GM12878 (cell line): ENCODE data around the gene PPM1J. TPM values are rescaled to one million over a fixed set of nuclear protein-coding genes. Genes with fewer than 3 reads are reported as not detected.

Experiments used
- ATAC-seq: fragments of 200-7000 bp; cut with Tn5 transposase; 3 replicates; pipeline ENCODE4 v1.9.1; 2020; ENCODE audit warnings: mild to moderate bottlenecking, moderate library complexity
- BruUV-seq: library from RNA; stranded (reverse); fragments of 400-500 nt; replicated peaks from 2 replicates; lab custom pipeline; 2021; lab: Mats Ljungman, UMichigan
- CTCF ChIA-PET: fragments of 300-600 bp; sonication (Branson Sonifier 250); formaldehyde crosslinking; extraction: SDS; loops from one replicate; lab custom pipeline; 2021; ENCODE audit warnings: inconsistent platforms; lab: Yijun Ruan, JAX
- POLR2A ChIA-PET: fragments of 350-600 bp; formaldehyde crosslinking; extraction: SDS; loops from one replicate; lab custom pipeline; 2021; ENCODE audit warnings: inconsistent platforms; lab: Charles Lee
- RAD21 ChIA-PET: fragments of 300-600 bp; sonication (Branson Sonifier 250); formaldehyde crosslinking; loops from one replicate; lab custom pipeline; 2023; ENCODE audit warnings: antibody characterized with exemption; ENCODE audit not compliant: unreplicated experiment; lab: Charles Lee
- SMC1A ChIA-PET: fragments of 300-600 bp; sonication (Branson Sonifier 250); formaldehyde crosslinking; loops from one replicate; lab custom pipeline; 2023; ENCODE audit not compliant: unreplicated experiment, uncharacterized antibody; lab: Charles Lee
- DNase-seq: peaks from one replicate; pipeline ENCODE4 v3.0.0-alpha.2; 2011; ENCODE audit warnings: low read depth, low spot score
- FAIRE-seq: peaks from 3 replicates; lab custom pipeline; 2011; peaks lifted over from hg19 to GRCh38; lab: Jason Lieb, UNC
- H2AFZ ChIP-seq: 2 replicates; pipeline ENCODE4 v1.6.0; 2011; ENCODE audit warnings: low read depth, low read length, control low read depth; ENCODE audit not compliant: control insufficient read depth
- H3K27ac ChIP-seq: 2 replicates; pipeline ENCODE4 v1.5.1; 2011; ENCODE audit warnings: control low read depth; ENCODE audit not compliant: control insufficient read depth, insufficient read depth
- H3K27me3 ChIP-seq, 2 experiments: replicated peaks in 1 of 2; 2 replicates each; pipeline versions ENCODE4 v1.6.0 to v1.6.1; 2011; ENCODE audit warnings: low read length in 1 of 2; ENCODE audit not compliant: control insufficient read depth in 2 of 2, insufficient read depth in 2 of 2
- H3K36me3 ChIP-seq, 2 experiments: 2 replicates each; pipeline ENCODE4 v1.5.1; 2011; ENCODE audit warnings: low read length in 1 of 2; ENCODE audit not compliant: control insufficient read depth in 2 of 2, insufficient read depth in 2 of 2
- H3K4me1 ChIP-seq: 2 replicates; pipeline ENCODE4 v1.6.1; 2011; ENCODE audit warnings: mild to moderate bottlenecking, low read length, moderate library complexity, mixed read lengths; ENCODE audit not compliant: control insufficient read depth, insufficient read depth
- H3K4me2 ChIP-seq: 2 replicates; pipeline ENCODE4 v1.6.0; 2011; ENCODE audit warnings: control low read depth; ENCODE audit not compliant: control insufficient read depth, insufficient read depth
- H3K4me3 ChIP-seq: fragments of 200-600 bp; sonication (generic); 2 replicates; pipeline ENCODE4 v1.5.1; 2016
- H3K79me2 ChIP-seq: 2 replicates; pipeline ENCODE4 v1.6.0; 2011; ENCODE audit warnings: low read length; ENCODE audit not compliant: control insufficient read depth, insufficient read depth
- H3K9ac ChIP-seq: 2 replicates; pipeline ENCODE4 v1.8.0; 2011; ENCODE audit warnings: low read length, control low read depth, mixed read lengths; ENCODE audit not compliant: control insufficient read depth, insufficient read depth
- H3K9me3 ChIP-seq: replicated peaks from 3 replicates; pipeline ENCODE4 v1.5.1; 2011; ENCODE audit warnings: mild to moderate bottlenecking, low read length; ENCODE audit not compliant: control insufficient read depth, insufficient read depth
- H4K20me1 ChIP-seq: 2 replicates; pipeline ENCODE4 v1.6.0; 2011; ENCODE audit not compliant: control insufficient read depth, insufficient read depth
- CBX3 ChIP-seq: fragments of 200-600 bp; sonication (generic); IDR thresholded peaks from 2 replicates; pipeline ENCODE4 v1.6.1; 2016; ENCODE audit warnings: low read depth, borderline replicate concordance
- LARP7 ChIP-seq: fragments of 450-650 bp; IDR thresholded peaks from 2 replicates; pipeline ENCODE4 v1.6.1; 2017; ENCODE audit warnings: mild to moderate bottlenecking
- MXI1 ChIP-seq: fragments of 150-350 bp; IDR thresholded peaks from 2 replicates; pipeline ENCODE4 v1.6.1; 2011; ENCODE audit warnings: low read depth, mild to moderate bottlenecking, inconsistent platforms, low read length, improper control_type of control experiment
- MYB ChIP-seq: fragments of 150-350 bp; IDR thresholded peaks from 2 replicates; pipeline ENCODE4 v1.6.1; 2014; ENCODE audit warnings: mild to moderate bottlenecking, low read depth, low read length, borderline replicate concordance
- SIN3A ChIP-seq: IDR thresholded peaks from 2 replicates; pipeline ENCODE4 v1.6.1; 2012; ENCODE audit warnings: low read depth, low read length, improper control_type of control experiment
- SIX5 ChIP-seq: IDR thresholded peaks from 2 replicates; pipeline ENCODE4 v1.6.1; 2011; ENCODE audit warnings: mild to moderate bottlenecking, low read depth, low read length, moderate library complexity; ENCODE audit not compliant: severe bottlenecking
- SRF ChIP-seq, 2 experiments: IDR thresholded peaks; 2 replicates each; pipeline ENCODE4 v1.6.1; 2011; ENCODE audit warnings: low read depth in 2 of 2, low read length in 2 of 2, mild to moderate bottlenecking in 1 of 2, moderate library complexity in 1 of 2
- ZNF274 ChIP-seq: IDR thresholded peaks from one replicate; pipeline ENCODE4 v1.8.0; 2011; ENCODE audit not compliant: insufficient read length, insufficient read depth
- WGBS: methylation state at CpG from one replicate; pipeline ENCODE4 v1.1.6; 2016; ENCODE audit warnings: low lambda C conversion rate; ENCODE audit not compliant: insufficient replicate concordance, insufficient coverage; ENCODE audit errors: missing lambda C conversion rate; 5-methylcytosine and 5-hydroxymethylcytosine counted together
- in situ Hi-C: fragments of 300-500 bp; cut with MboI; formaldehyde crosslinking; loops from 9 replicates; pipeline ENCODE4 v1.14.3; 2018; ENCODE audit warnings: mixed read lengths
- intact Hi-C: fragments of 100-400 bp; cut with micrococcal nuclease; formaldehyde crosslinking; loops from one replicate; pipeline ENCODE4 v1.14.2; 2022; ENCODE audit not compliant: unreplicated experiment
- polyA plus RNA-seq, 11 experiments: library from polyadenylated mRNA; depleted of rRNA in 4 of 11; unstranded in 6 of 11; stranded (reverse) in 5 of 11; fragments of >200 nt; fragmentation: Nextera tagmentation in 4 of 11; fragmentation: Illumina TruSeq in 1 of 11; extraction: Ambion mirVana in 4 of 11; extraction: Trizol in 1 of 11; gene quantifications; 1 replicate in 1 of 11; 2 replicates in 10 of 11; pipeline versions ENCODE4 v1.2.1 to v1.2.3, GENCODE V29; 2011 to 2016; ENCODE audit warnings: inconsistent platforms in 2 of 11, missing spikeins in 2 of 11, low read depth in 1 of 11
- total RNA-seq, 4 experiments: library from RNA; depleted of rRNA in 3 of 4; stranded (reverse); fragments of >200 nt in 3 of 4; fragmentation: Illumina TruSeq in 1 of 4; extraction: Trizol in 1 of 4; gene quantifications; 2 replicates each; pipeline versions ENCODE4 v1.2.1 to v1.2.3, GENCODE V29; 2013 to 2021
- TF ChIP-seq, protein P1 (sequence below): IDR thresholded peaks from 2 replicates; pipeline ENCODE4 v1.6.1; 2012; ENCODE audit warnings: improper control_type of control experiment, low read depth, low read length; ENCODE audit not compliant: insufficient replicate concordance

PPM1J gene
- total and polyA plus RNA-seq, 10 of the 15 experiments (the other 5 are each of a cell fraction or from before 2014, with no cell fraction given): 0.07 to 1.8 (median 0.59) TPM; not detected in 1

DNA sequence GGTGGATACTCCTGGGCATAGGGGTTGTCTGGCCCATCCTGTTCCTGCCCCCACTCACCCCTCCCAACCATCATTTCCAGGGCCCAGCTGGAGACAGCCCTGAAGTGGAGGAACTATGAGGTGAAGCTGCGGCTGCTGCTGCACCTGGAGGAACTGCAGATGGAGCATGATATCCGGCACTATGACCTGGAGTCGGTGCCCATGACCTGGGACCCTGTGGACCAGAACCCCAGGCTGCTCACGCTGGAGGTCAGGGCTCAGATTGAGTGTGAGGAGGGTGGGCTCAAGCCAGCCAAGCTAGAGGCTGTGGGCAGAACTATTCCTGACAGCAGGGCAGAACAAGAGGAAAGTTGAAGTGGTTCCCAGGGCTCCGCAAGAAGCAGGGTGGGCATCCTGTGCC lies 22.5 kb downstream of the PPM1J start:
- SMC1A ChIA-PET: no interaction called here
- in situ Hi-C loops: no loop called here
- Histone ChIP-seq H3K27ac (no peak overlapping the region), H3K9me3 (no peaks in the 10 kb centered on the region), H3K36me3 (peaks cover 10 to 14% of the 10 kb centered on the region in 2 experiments), H3K79me2 (no peaks in the 10 kb centered on the region), H2AFZ (no peak overlapping the region), H3K27me3 (no peaks in the 10 kb centered on the region), H3K4me2 (no peak overlapping the region), H3K4me3 (no peak overlapping the region), H3K4me1 (no peaks in the 10 kb centered on the region), H3K9ac (no peak overlapping the region), H4K20me1 (no peaks in the 10 kb centered on the region)
- POLR2A ChIA-PET: no interaction called here
- FAIRE-seq: no peak
- no peak for ATAC-seq
- TF ChIP-seq LARP7: no peak
- no peak for TF ChIP-seq SIX5
- TF ChIP-seq MXI1: no peak
- TF ChIP-seq SRF (IDR thresholded peaks at IDR 0.05; ENCODE audit: low read depth in 2 of 2, low read length in 2 of 2): no peak
- no peak for TF ChIP-seq MYB
- TF ChIP-seq SIN3A: no peak
- no peak for TF ChIP-seq CBX3
- TF ChIP-seq, protein P1, sequence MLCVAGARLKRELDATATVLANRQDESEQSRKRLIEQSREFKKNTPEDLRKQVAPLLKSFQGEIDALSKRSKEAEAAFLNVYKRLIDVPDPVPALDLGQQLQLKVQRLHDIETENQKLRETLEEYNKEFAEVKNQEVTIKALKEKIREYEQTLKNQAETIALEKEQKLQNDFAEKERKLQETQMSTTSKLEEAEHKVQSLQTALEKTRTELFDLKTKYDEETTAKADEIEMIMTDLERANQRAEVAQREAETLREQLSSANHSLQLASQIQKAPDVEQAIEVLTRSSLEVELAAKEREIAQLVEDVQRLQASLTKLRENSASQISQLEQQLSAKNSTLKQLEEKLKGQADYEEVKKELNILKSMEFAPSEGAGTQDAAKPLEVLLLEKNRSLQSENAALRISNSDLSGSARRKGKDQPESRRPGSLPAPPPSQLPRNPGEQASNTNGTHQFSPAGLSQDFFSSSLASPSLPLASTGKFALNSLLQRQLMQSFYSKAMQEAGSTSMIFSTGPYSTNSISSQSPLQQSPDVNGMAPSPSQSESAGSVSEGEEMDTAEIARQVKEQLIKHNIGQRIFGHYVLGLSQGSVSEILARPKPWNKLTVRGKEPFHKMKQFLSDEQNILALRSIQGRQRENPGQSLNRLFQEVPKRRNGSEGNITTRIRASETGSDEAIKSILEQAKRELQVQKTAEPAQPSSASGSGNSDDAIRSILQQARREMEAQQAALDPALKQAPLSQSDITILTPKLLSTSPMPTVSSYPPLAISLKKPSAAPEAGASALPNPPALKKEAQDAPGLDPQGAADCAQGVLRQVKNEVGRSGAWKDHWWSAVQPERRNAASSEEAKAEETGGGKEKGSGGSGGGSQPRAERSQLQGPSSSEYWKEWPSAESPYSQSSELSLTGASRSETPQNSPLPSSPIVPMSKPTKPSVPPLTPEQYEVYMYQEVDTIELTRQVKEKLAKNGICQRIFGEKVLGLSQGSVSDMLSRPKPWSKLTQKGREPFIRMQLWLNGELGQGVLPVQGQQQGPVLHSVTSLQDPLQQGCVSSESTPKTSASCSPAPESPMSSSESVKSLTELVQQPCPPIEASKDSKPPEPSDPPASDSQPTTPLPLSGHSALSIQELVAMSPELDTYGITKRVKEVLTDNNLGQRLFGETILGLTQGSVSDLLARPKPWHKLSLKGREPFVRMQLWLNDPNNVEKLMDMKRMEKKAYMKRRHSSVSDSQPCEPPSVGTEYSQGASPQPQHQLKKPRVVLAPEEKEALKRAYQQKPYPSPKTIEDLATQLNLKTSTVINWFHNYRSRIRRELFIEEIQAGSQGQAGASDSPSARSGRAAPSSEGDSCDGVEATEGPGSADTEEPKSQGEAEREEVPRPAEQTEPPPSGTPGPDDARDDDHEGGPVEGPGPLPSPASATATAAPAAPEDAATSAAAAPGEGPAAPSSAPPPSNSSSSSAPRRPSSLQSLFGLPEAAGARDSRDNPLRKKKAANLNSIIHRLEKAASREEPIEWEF: no peak
- no peak for TF ChIP-seq ZNF274
- no peak for DNase-seq
- CTCF ChIA-PET: no interaction called here
- WGBS: 94% methylated on average over 5 of the region's 5 CpGs
- intact Hi-C loops: no loop called here
- no TSS peak for BruUV-seq
- RAD21 ChIA-PET: no interaction called here
